ENCODE results near the gene UNC119.

The UNC119 gene

DNA sequence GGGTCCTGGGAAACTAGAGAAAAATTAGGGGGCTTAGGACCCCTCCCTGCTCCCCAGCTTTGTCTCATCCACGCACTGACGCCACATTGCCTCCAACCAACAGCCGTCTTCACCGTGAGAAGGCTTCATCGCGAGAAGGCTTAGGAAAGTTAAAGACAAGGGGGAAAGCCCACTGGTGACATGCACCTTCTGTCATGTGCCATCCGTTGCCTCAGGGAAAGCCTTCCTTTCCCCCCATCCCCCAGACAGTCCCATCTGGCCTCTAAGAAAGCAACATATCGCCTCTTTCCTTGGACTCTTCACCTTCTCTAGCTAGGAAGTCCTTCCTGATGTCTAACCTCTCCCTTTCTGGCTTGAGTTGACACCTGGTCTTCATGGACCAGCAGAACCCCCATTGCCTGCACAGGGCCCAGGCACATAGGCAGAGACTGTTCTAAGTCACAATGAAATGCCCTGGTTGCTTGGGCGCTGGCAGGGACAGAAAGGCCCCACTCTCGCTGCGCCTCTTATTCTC lies 44.2 kb downstream of the UNC119 start:
- no peak overlapping the region for H3K4me3 ChIP-seq (ENCODE audit: insufficient read length, low read depth)
- H3K27me3 ChIP-seq (ENCODE audit: insufficient read depth, insufficient read length) = no peaks in the 10 kb centered on the region
- TF ChIP-seq YY1 (IDR thresholded peaks at IDR 0.05; ENCODE audit: insufficient read depth, insufficient read length) (no peak), SUZ12 (IDR thresholded peaks at IDR 0.05; ENCODE audit: extremely low read depth, insufficient read depth, insufficient read length) (no peak), ZNF274 (IDR thresholded peaks at IDR 0.05; ENCODE audit: low read depth, low read length) (no peak)
- no peaks in the 10 kb centered on the region for H3K36me3 ChIP-seq (ENCODE audit: insufficient read depth, insufficient read length, low read length)
- no peak for DNase-seq (ENCODE audit: low read depth, low spot score)
- no peak overlapping the region for H3K9ac ChIP-seq (ENCODE audit: insufficient read length, low read depth)
- H3K9me3 ChIP-seq (ENCODE audit: insufficient read depth, low read length) = no peaks in the 10 kb centered on the region
- H3K4me1 ChIP-seq (ENCODE audit: insufficient read depth, insufficient read length) = peaks cover 9% of the 10 kb centered on the region

- Histone ChIP-seq H3K9ac (ENCODE audit: insufficient read length, low read depth) (no peak overlapping the region), H3K27me3 (ENCODE audit: insufficient read depth, insufficient read length) (no peaks in the 10 kb centered on the region), H3K4me1 (ENCODE audit: insufficient read depth, insufficient read length) (peaks cover 9% of the 10 kb centered on the region), H3K4me3 (ENCODE audit: insufficient read length, low read depth) (no peak overlapping the region), H3K36me3 (ENCODE audit: insufficient read depth, insufficient read length, low read length) (no peaks in the 10 kb centered on the region), H3K9me3 (ENCODE audit: insufficient read depth, low read length) (no peaks in the 10 kb centered on the region)
- TF ChIP-seq SUZ12 (IDR thresholded peaks at IDR 0.05; ENCODE audit: extremely low read depth, insufficient read depth, insufficient read length) (no peak), YY1 (IDR thresholded peaks at IDR 0.05; ENCODE audit: insufficient read depth, insufficient read length) (no peak), ZNF274 (IDR thresholded peaks at IDR 0.05; ENCODE audit: low read depth, low read length) (no peak)
- no peak for DNase-seq (ENCODE audit: low read depth, low spot score)
Observed at GRCh38 chr17:28507567-28508203, 44.7 kb downstream of the UNC119 start.

GRCh38 chr17:28506763-28507487 lies 45.5 kb downstream of the UNC119 start:
- TF ChIP-seq ZNF274 (IDR thresholded peaks at IDR 0.05; ENCODE audit: low read depth, low read length) (no peak), YY1 (IDR thresholded peaks at IDR 0.05; ENCODE audit: insufficient read depth, insufficient read length) (no peak), SUZ12 (IDR thresholded peaks at IDR 0.05; ENCODE audit: extremely low read depth, insufficient read depth, insufficient read length) (no peak)

DNA sequence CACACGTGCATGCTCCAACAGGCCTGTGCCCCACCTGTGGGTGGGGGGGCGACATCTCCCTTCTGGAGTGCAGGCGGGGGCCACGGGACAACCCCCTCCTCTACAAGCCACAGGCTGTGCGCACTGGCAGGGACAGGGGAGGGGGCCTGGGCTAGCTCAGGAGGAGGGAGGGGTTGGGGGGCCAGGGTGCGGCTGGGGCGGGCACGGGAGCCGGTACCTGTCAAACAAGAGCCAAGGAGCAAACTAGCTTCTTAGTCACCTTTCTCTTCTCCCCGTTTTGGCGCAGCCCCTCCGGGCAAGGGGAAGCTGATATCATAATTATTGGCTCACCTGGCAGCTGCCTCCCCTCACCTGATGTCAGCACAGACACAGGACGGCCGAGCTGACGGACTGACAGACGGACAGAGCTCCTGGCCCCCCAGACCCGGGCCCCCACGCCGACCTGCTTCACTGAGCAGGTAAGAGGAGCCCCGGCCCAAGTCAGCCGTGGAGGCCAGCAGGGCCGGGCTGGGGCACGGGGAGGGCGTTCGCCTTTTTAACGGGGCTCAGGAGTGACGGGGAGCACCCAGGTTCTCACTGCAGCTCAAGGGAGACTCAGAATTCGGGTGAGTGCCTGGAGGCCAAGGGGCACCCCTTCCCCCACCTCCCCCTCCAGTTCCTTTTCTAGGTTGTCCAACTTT lies 46.3 kb downstream of the UNC119 start, which contains the start of gene FOXN1:
Gene FOXN1 (plus strand): TSS at position 363 of the 680 bp plus-strand sequence. CDS start 17,622 bp downstream, outside the sequence.
- Histone ChIP-seq H3K9me3 (ENCODE audit: insufficient read depth, low read length) (no peaks in the 10 kb centered on the region), H3K4me1 (ENCODE audit: insufficient read depth, insufficient read length) (peaks cover 9% of the 10 kb centered on the region), H3K9ac (ENCODE audit: insufficient read length, low read depth) (no peak within 1 kb of the TSS), H3K27me3 (ENCODE audit: insufficient read depth, insufficient read length) (no peaks in the 10 kb centered on the region), H3K36me3 (ENCODE audit: insufficient read depth, insufficient read length, low read length) (no peaks in the 10 kb centered on the region), H3K4me3 (ENCODE audit: insufficient read length, low read depth) (no peak within 1 kb of the TSS)
- no peak for DNase-seq (ENCODE audit: low read depth, low spot score)
- TF ChIP-seq SUZ12 (IDR thresholded peaks at IDR 0.05; ENCODE audit: extremely low read depth, insufficient read depth, insufficient read length) = no peak

More at GRCh38 chr17:28506763-28507487, 45.5 kb downstream of the UNC119 start:
- H3K4me3 ChIP-seq (ENCODE audit: insufficient read length, low read depth) = no peak overlapping the region
- H3K27me3 ChIP-seq (ENCODE audit: insufficient read depth, insufficient read length) = no peaks in the 10 kb centered on the region
- H3K4me1 ChIP-seq (ENCODE audit: insufficient read depth, insufficient read length) = peaks cover 9% of the 10 kb centered on the region
- H3K9me3 ChIP-seq (ENCODE audit: insufficient read depth, low read length) = no peaks in the 10 kb centered on the region
- no peaks in the 10 kb centered on the region for H3K36me3 ChIP-seq (ENCODE audit: insufficient read depth, insufficient read length, low read length)
- no peak for DNase-seq (ENCODE audit: low read depth, low spot score)
- H3K9ac ChIP-seq (ENCODE audit: insufficient read length, low read depth) = no peak overlapping the region

DNA sequence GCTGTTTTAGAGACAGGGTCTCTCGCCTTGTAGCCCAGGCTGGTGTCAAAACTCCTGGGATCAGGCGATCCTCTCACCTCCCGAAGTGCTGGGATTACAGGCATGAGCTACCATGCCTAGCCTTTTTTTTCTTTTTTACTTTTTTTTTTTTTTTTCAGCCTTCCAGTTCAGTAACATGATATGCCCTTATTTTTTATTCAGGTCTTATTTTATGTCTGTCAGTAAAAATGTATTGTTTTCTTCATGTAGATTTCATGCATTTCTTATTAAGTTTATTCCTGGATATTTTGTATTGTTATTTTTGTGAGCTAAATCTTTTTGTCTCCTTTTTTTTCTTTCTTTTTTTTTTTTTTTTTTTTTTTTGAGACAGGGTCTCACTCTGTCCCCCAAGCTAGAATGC lies 49.0 kb downstream of the UNC119 start:
- DNase-seq (ENCODE audit: low read depth, low spot score) = no peak
- Histone ChIP-seq H3K9ac (ENCODE audit: insufficient read length, low read depth) (no peak overlapping the region), H3K27me3 (ENCODE audit: insufficient read depth, insufficient read length) (no peaks in the 10 kb centered on the region), H3K9me3 (ENCODE audit: insufficient read depth, low read length) (no peaks in the 10 kb centered on the region), H3K4me1 (ENCODE audit: insufficient read depth, insufficient read length) (peaks cover 4% of the 10 kb centered on the region), H3K36me3 (ENCODE audit: insufficient read depth, insufficient read length, low read length) (no peaks in the 10 kb centered on the region), H3K4me3 (ENCODE audit: insufficient read length, low read depth) (no peak overlapping the region)
- no peak for TF ChIP-seq SUZ12 (IDR thresholded peaks at IDR 0.05; ENCODE audit: extremely low read depth, insufficient read depth, insufficient read length)
- no peak for TF ChIP-seq ZNF274 (IDR thresholded peaks at IDR 0.05; ENCODE audit: low read depth, low read length)
- TF ChIP-seq YY1 (IDR thresholded peaks at IDR 0.05; ENCODE audit: insufficient read depth, insufficient read length) = no peak

DNA sequence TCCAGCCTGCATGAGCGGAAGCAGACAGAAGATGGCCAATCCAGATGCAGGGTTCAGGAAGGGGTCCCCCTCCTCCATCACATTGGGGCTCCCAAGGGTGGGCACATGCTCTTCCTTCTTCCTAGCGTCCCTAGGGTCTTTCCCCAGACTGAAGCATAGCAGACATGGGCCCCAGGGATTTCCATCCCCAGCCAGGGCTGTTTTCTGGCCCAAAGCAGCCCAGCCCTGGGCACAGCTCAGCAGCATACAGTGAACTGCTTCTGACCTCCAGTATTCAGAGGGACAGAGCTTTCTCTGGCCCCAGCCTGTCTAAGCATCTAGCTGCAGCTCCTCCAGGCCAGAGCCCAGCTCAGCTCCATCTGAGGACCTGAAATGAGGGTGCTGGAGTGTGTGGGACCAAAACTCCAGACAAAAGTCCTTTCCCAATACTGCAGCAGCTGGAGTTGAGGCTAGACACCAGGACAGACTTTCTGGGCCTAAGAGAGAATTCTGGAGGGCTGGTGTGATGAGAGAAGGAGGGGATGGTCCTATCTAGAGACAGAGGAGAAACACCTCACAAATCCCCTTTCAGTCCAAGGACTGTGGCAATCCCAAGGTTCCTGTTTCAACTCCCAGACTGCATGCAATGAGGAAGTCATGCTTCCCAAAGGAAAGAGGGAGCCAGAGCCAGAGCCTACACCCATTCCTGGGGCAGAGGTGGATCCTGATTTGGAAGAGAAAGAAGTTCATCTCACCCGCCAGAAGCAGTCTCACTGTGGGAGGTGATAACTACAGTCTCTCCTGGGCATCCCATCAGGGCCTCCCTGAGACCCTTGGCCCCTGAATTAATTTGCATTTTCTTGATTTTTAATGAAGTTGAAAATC lies 50.8 kb downstream of the UNC119 start:
- H3K4me1 ChIP-seq (ENCODE audit: insufficient read depth, insufficient read length) = no peaks in the 10 kb centered on the region
- H3K27me3 ChIP-seq (ENCODE audit: insufficient read depth, insufficient read length) = no peaks in the 10 kb centered on the region
- H3K9me3 ChIP-seq (ENCODE audit: insufficient read depth, low read length) = no peaks in the 10 kb centered on the region
- no peak overlapping the region for H3K9ac ChIP-seq (ENCODE audit: insufficient read length, low read depth)
- no peak for DNase-seq (ENCODE audit: low read depth, low spot score)
- H3K4me3 ChIP-seq (ENCODE audit: insufficient read length, low read depth) = no peak overlapping the region
- TF ChIP-seq YY1 (IDR thresholded peaks at IDR 0.05; ENCODE audit: insufficient read depth, insufficient read length) (no peak), SUZ12 (IDR thresholded peaks at IDR 0.05; ENCODE audit: extremely low read depth, insufficient read depth, insufficient read length) (no peak), ZNF274 (IDR thresholded peaks at IDR 0.05; ENCODE audit: low read depth, low read length) (no peak)
- no peaks in the 10 kb centered on the region for H3K36me3 ChIP-seq (ENCODE audit: insufficient read depth, insufficient read length, low read length)
